ENCODE measurements around the gene WDR33.

Gene WDR33

GRCh38 chr2:127678531-127678930 lies 132.4 kb downstream of the WDR33 start:
- H3K4me3 ChIP-seq (ENCODE audit: low read length), result no peak overlapping the region
- DNase-seq (ENCODE audit: low read depth), result no peak
- TF ChIP-seq CTCF (IDR thresholded peaks at IDR 0.05; ENCODE audit: insufficient read depth, low read depth, low read length, missing control alignments), result no peak

GRCh38 chr2:127676906-127677305 lies 134.1 kb downstream of the WDR33 start:
- no peak for DNase-seq (ENCODE audit: low read depth)
- no peak for TF ChIP-seq CTCF (IDR thresholded peaks at IDR 0.05; ENCODE audit: insufficient read depth, low read depth, low read length, missing control alignments)
- H3K4me3 ChIP-seq (ENCODE audit: low read length), result no peak overlapping the region

- DNase-seq (ENCODE audit: low read depth), result no peak
- H3K4me3 ChIP-seq (ENCODE audit: low read length), result no peak within 1 kb of the TSS
- no peak for TF ChIP-seq CTCF (IDR thresholded peaks at IDR 0.05; ENCODE audit: insufficient read depth, low read depth, low read length, missing control alignments)
Measured at GRCh38 chr2:127675331-127676261, 135.4 kb downstream of the WDR33 start, which contains the start of gene LIMS2. Gene LIMS2 (minus strand): TSS chr2:127675530. CDS start chr2:127675024, 506 bp downstream.

- no peak for TF ChIP-seq CTCF (IDR thresholded peaks at IDR 0.05; ENCODE audit: insufficient read depth, low read depth, low read length, missing control alignments)
- no peak for DNase-seq (ENCODE audit: low read depth)
- no peak overlapping the region for H3K4me3 ChIP-seq (ENCODE audit: low read length)
Measured at GRCh38 chr2:127674241-127675209, 136.4 kb downstream of the WDR33 start.

GRCh38 chr2:127673291-127674069 lies 137.5 kb downstream of the WDR33 start:
- DNase-seq (ENCODE audit: low read depth), result no peak
- TF ChIP-seq CTCF (IDR thresholded peaks at IDR 0.05; ENCODE audit: insufficient read depth, low read depth, low read length, missing control alignments), result no peak
- no peak overlapping the region for H3K4me3 ChIP-seq (ENCODE audit: low read length)

Data from epithelial cell of esophagus (primary cell).